K562 (cell line): ENCODE results near the gene ERF. TPM values are rescaled to one million over a fixed set of nuclear protein-coding genes. Genes with fewer than 3 reads are reported as not detected.

Experiments used
- BACH1 ChIP-seq: fragments of 200-800 bp; sonication (Bioruptor generic); IDR thresholded peaks from 2 replicates; pipeline ENCODE4 v1.6.1; 2016; ENCODE audit warnings: missing genetic modification characterization, missing compliant biosample characterization
- ERF ChIP-seq: fragments of 450-650 bp; formaldehyde crosslinking; IDR thresholded peaks from 2 replicates; pipeline ENCODE4 v1.4.0; 2020; ENCODE audit warnings: mild to moderate bottlenecking, mixed read lengths
- KAT2B ChIP-seq: IDR thresholded peaks from one replicate; pipeline ENCODE4 v1.6.1; 2012; ENCODE audit warnings: low read depth, mild to moderate bottlenecking, control low read depth, inconsistent platforms, low read length, moderate library complexity
- MCM7 ChIP-seq, 2 experiments: fragments of 450-650 bp; IDR thresholded peaks; 2 replicates each; pipeline ENCODE4 v1.6.1; 2016 to 2018
- MXI1 ChIP-seq: IDR thresholded peaks from 2 replicates; pipeline ENCODE4 v1.6.1; 2011; ENCODE audit warnings: low read depth, mild to moderate bottlenecking, improper control_type of control experiment, low read length
- OTX1 ChIP-seq: fragments of 450-650 bp; formaldehyde crosslinking; IDR thresholded peaks from 2 replicates; pipeline ENCODE4 v1.4.0; 2022; ENCODE audit warnings: mild to moderate bottlenecking
- POLR2G ChIP-seq: fragments of 200-400 bp; formaldehyde crosslinking; IDR thresholded peaks from 2 replicates; pipeline ENCODE4 v1.6.1; 2017; ENCODE audit warnings: low read depth, mild to moderate bottlenecking, antibody characterized with exemption, low read length, moderate library complexity
- PRMT5 ChIP-seq: sonication (generic); formaldehyde crosslinking; IDR thresholded peaks from 2 replicates; pipeline ENCODE4 v1.5.0; 2020; ENCODE audit warnings: missing genetic modification reagents
- ZC3H8 ChIP-seq: fragments of 450-650 bp; IDR thresholded peaks from 2 replicates; pipeline ENCODE4 v1.6.1; 2017
- ZNF324 ChIP-seq: fragments of 250-450 bp; sonication (Bioruptor Pico); IDR thresholded peaks from 2 replicates; pipeline ENCODE4 v1.4.0; 2020; ENCODE audit warnings: mild to moderate bottlenecking
- ZSCAN29 ChIP-seq: fragments of 450-650 bp; IDR thresholded peaks from 2 replicates; pipeline ENCODE4 v1.6.1; 2017
- polyA plus RNA-seq, 8 experiments: library from polyadenylated mRNA; depleted of rRNA in 4 of 8; stranded (reverse) in 5 of 8; unstranded in 3 of 8; fragments of >200 nt; fragmentation: Nextera tagmentation in 2 of 8; fragmentation: Illumina TruSeq in 1 of 8; extraction: Ambion mirVana in 2 of 8; extraction: Trizol in 1 of 8; gene quantifications; 2 replicates each; pipeline versions ENCODE4 v1.2.1 to v1.2.3, GENCODE V29; 2011 to 2014; ENCODE audit warnings: inconsistent platforms in 1 of 8, missing spikeins in 1 of 8
- total RNA-seq, 7 experiments: library from RNA; depleted of rRNA in 6 of 7; stranded (reverse); fragments of >200 nt in 6 of 7; fragmentation: Illumina TruSeq in 2 of 7; extraction: Trizol in 2 of 7; gene quantifications; 2 replicates each; pipeline versions ENCODE4 v1.2.1 to v1.2.3, GENCODE V29; 2011 to 2021; ENCODE audit warnings: low replicate concordance in 1 of 7
- TF ChIP-seq, protein P1 (sequence below), 2 experiments: fragments of 450-650 bp in 1 of 2; sonication (generic) in 1 of 2; formaldehyde crosslinking in 1 of 2; IDR thresholded peaks; 2 replicates each; pipeline versions ENCODE4 v1.7.1 to v1.9.0; 2016 to 2022; ENCODE audit warnings: inconsistent platforms in 1 of 2, mild to moderate bottlenecking in 1 of 2, missing genetic modification reagents in 1 of 2
- TF ChIP-seq, protein P2 (sequence below): fragments of 450-650 bp; IDR thresholded peaks from 2 replicates; pipeline ENCODE4 v1.7.1; 2018; ENCODE audit warnings: mild to moderate bottlenecking, low read depth; ENCODE audit not compliant: partially characterized antibody
- TF ChIP-seq, protein P3 (sequence below): sonication (generic); formaldehyde crosslinking; IDR thresholded peaks from 2 replicates; pipeline ENCODE4 v1.8.0; 2022; ENCODE audit warnings: missing genetic modification reagents, mild to moderate bottlenecking, moderate library complexity, borderline replicate concordance

The ERF gene
- total and polyA plus RNA-seq, 9 of the 15 experiments (the other 6 are each of a cell fraction or from before 2014, with no cell fraction given): 0.03 to 75.4 (median 27.0) TPM

DNA sequence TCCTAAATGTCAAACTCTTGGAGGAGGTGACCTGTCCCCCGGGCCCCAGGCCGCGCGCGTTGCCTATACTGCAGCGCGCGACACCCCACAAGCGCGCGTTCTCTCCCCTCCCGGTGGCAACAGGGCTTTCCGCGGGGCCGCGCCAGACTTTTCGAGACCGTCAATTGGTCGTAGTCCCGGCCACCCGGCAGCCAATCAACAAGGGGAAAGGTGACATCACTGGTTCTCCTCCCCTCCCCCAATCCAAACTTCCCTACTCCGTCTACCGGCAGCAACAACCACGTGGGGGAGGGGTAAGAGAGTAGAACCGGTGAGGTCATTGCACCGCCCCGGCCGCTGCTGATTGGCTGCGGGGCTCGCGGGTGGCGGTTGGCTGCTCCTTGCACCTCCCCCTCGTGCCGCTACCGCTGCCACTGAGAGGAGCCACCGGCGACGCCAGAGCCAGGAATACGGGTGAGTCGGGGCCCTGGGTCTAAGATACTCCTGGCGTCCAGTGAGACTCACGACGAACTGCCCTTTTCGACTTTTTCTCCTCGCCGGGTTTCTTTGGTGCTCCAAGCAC is 13.3 kb upstream of the ERF start (continued):
- TF ChIP-seq, protein P1, sequence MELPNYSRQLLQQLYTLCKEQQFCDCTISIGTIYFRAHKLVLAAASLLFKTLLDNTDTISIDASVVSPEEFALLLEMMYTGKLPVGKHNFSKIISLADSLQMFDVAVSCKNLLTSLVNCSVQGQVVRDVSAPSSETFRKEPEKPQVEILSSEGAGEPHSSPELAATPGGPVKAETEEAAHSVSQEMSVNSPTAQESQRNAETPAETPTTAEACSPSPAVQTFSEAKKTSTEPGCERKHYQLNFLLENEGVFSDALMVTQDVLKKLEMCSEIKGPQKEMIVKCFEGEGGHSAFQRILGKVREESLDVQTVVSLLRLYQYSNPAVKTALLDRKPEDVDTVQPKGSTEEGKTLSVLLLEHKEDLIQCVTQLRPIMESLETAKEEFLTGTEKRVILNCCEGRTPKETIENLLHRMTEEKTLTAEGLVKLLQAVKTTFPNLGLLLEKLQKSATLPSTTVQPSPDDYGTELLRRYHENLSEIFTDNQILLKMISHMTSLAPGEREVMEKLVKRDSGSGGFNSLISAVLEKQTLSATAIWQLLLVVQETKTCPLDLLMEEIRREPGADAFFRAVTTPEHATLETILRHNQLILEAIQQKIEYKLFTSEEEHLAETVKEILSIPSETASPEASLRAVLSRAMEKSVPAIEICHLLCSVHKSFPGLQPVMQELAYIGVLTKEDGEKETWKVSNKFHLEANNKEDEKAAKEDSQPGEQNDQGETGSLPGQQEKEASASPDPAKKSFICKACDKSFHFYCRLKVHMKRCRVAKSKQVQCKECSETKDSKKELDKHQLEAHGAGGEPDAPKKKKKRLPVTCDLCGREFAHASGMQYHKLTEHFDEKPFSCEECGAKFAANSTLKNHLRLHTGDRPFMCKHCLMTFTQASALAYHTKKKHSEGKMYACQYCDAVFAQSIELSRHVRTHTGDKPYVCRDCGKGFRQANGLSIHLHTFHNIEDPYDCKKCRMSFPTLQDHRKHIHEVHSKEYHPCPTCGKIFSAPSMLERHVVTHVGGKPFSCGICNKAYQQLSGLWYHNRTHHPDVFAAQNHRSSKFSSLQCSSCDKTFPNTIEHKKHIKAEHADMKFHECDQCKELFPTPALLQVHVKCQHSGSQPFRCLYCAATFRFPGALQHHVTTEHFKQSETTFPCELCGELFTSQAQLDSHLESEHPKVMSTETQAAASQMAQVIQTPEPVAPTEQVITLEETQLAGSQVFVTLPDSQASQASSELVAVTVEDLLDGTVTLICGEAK (IDR thresholded peaks at IDR 0.05): no peak
- TF ChIP-seq, protein P1 (CRISPR knock-in tag; IDR thresholded peaks at IDR 0.05): no peak
- TF ChIP-seq ZNF324 (0 out of 2 replicates have a peak, but pooled peaks have one; percentile 31), OTX1 (CRISPR knock-in tag) (peak; percentile 35; the same call in 1 of the 2 replicates), MCM7 (IDR thresholded peaks at IDR 0.05) (no peak), MXI1 (peak; percentile 65; the same call in 1 of the 2 replicates), KAT2B (no peak), ERF (CRISPR knock-in tag) (peak; percentile 90), PRMT5 (no peak), ZSCAN29 (no peak), BACH1 (peak; percentile 43; the same call in 1 of the 2 replicates), ZC3H8 (no peak), POLR2G (peak; percentile 90)
- TF ChIP-seq, protein P2, sequence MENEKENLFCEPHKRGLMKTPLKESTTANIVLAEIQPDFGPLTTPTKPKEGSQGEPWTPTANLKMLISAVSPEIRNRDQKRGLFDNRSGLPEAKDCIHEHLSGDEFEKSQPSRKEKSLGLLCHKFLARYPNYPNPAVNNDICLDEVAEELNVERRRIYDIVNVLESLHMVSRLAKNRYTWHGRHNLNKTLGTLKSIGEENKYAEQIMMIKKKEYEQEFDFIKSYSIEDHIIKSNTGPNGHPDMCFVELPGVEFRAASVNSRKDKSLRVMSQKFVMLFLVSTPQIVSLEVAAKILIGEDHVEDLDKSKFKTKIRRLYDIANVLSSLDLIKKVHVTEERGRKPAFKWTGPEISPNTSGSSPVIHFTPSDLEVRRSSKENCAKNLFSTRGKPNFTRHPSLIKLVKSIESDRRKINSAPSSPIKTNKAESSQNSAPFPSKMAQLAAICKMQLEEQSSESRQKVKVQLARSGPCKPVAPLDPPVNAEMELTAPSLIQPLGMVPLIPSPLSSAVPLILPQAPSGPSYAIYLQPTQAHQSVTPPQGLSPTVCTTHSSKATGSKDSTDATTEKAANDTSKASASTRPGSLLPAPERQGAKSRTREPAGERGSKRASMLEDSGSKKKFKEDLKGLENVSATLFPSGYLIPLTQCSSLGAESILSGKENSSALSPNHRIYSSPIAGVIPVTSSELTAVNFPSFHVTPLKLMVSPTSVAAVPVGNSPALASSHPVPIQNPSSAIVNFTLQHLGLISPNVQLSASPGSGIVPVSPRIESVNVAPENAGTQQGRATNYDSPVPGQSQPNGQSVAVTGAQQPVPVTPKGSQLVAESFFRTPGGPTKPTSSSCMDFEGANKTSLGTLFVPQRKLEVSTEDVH: peak; percentile 74
- TF ChIP-seq, protein P3, sequence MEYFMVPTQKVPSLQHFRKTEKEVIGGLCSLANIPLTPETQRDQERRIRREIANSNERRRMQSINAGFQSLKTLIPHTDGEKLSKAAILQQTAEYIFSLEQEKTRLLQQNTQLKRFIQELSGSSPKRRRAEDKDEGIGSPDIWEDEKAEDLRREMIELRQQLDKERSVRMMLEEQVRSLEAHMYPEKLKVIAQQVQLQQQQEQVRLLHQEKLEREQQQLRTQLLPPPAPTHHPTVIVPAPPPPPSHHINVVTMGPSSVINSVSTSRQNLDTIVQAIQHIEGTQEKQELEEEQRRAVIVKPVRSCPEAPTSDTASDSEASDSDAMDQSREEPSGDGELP (CRISPR knock-in tag): peak; percentile 42; the same call in 1 of the 2 replicates
